ENCODE measurements around the gene PLA2G6. TPM values are rescaled to one million over a fixed set of nuclear protein-coding genes. Genes with fewer than 3 reads are reported as not detected.
A peak's percentile ranks its signal among the peaks of the same experiment; 100 is the strongest.

Gene PLA2G6
- total RNA-seq, 5 donors from 2014 or later (not counting 1 experiment from before 2014, with no cell fraction given) = 93.6 to 197 (median 162) TPM

DNA sequence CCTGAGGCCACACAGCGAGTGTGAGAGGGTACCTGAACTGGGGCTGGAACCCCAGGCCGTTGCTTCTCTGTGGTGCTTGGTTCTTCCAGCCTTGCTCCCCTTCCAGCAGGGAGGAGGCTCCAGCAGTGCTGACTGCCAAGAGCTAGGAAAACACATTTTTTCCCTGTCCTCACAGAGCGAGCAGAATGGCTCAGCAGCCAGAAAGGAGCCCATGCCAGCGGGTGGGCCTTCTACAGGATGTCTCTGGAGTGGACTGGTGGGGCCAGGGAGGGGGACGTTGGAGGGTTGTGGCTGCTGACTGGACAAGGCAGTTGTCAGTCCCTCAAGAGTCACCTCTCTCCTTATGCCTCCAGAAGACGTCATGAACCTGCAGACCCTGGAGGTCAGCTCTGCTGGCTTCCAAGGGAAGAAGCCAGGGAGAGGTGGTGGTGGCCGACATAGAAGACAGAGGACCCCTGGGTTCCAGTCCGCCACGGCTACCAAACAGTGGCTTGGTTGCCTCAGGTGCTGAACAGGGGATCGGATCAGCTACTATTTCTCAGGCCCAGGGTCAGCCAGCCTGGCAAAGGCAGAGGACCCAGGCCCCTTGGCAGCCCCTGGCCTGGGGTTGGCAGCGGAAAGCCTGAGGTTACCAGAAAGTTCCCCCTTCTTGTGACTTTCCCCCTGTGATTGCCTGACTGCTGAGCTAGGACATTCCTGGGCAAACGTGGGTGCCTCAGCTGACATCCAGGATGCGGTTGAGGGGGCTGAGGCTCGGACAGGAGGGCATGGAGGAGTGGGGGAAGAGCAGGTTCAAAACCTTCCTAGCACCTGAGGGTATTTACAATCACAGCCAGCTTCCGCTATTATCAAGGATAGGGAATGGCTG is 23.9 kb upstream of the PLA2G6 start:
- Histone ChIP-seq H3K27ac (ENCODE audit: low read length) (no peak overlapping the region), H3K9me3 (no peaks in the 10 kb centered on the region), H3K36me3 (ENCODE audit: control insufficient read depth in 2 of 2, extremely low read depth in 1 of 2, insufficient read depth in 1 of 2, low read length in 1 of 2) (no peaks in the 10 kb centered on the region), H3K4me3 (ENCODE audit: control insufficient read depth in 1 of 2, extremely low read depth in 1 of 2, low read length in 1 of 2) (no peak overlapping the region), H3K27me3 (replicated peaks in 1 of 2; ENCODE audit: control insufficient read depth in 2 of 2, extremely low read depth in 1 of 2, insufficient read depth in 2 of 2, low read length in 1 of 2) (no peaks in the 10 kb centered on the region), H3K4me1 (ENCODE audit: control insufficient read depth in 1 of 2, extremely low read depth in 1 of 2, insufficient read depth in 2 of 2, low read length in 2 of 2) (peaks cover 3 to 38% of the 10 kb centered on the region in 2 experiments)
- peaks cover 26 to 34% (median 28%) of the 10 kb centered on the region in 3 donors for H3K4me1 Mint-ChIP-seq
- DNase-seq (no peak), ATAC-seq (replicated peaks in 1 of 4) (no peak)
- H3K27me3 Mint-ChIP-seq = no peaks in the 10 kb centered on the region
- H3K9me3 Mint-ChIP-seq = no peaks in the 10 kb centered on the region
- 89% methylated on average over 11 of the region's 15 CpGs for WGBS (ENCODE audit: insufficient coverage)
- no peaks in the 10 kb centered on the region for H3K36me3 Mint-ChIP-seq
- H3K27ac Mint-ChIP-seq = peak overlapping the region; percentile 40 to 86
- ChIA-PET POLR2A (interaction anchor here in 1 of 2 donors (0.6 kb wide), 1 partner anchor 14 kb away, joined by 3 read pairs; no protein-coding TSS in a partner anchor), CTCF (no interaction called here)
- H3K4me3 Mint-ChIP-seq = no peak overlapping the region

DNA sequence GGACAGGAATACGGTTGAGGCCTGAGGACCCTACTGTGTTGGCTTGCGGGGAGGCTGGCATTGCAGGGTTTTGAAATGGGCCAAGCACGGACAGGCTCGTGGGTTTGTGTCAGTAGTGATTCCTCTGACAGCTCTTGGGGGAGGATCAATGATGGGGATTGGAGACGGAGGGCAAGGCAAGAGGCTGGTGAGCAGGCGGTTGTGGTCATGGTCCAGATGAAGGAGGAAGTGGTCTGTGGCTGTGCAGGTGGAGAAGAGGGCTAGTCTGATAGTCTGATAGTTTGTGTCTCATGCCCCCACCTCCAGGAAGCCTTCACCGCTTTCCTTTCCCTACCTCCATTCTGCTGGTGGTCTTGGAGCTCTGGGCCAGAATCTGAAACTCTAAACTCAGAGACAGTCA is 23.2 kb upstream of the PLA2G6 start:
- POLR2A ChIA-PET = no interaction called here
- peak in 1 of 35 experiments; percentile 27 for DNase-seq
- H3K27me3 Mint-ChIP-seq = no peaks in the 10 kb centered on the region
- Histone ChIP-seq H3K27me3 (replicated peaks in 1 of 2; ENCODE audit: control insufficient read depth in 2 of 2, extremely low read depth in 1 of 2, insufficient read depth in 2 of 2, low read length in 1 of 2) (no peaks in the 10 kb centered on the region), H3K4me3 (ENCODE audit: control insufficient read depth in 1 of 2, extremely low read depth in 1 of 2, low read length in 1 of 2) (no peak overlapping the region), H3K4me1 (ENCODE audit: control insufficient read depth in 1 of 2, extremely low read depth in 1 of 2, insufficient read depth in 2 of 2, low read length in 2 of 2) (peaks cover 3 to 43% of the 10 kb centered on the region in 2 experiments), H3K27ac (ENCODE audit: low read length) (no peak overlapping the region), H3K9me3 (no peaks in the 10 kb centered on the region), H3K36me3 (ENCODE audit: control insufficient read depth in 2 of 2, extremely low read depth in 1 of 2, insufficient read depth in 1 of 2, low read length in 1 of 2) (no peaks in the 10 kb centered on the region)
- CTCF ChIA-PET = no interaction called here
- H3K9me3 Mint-ChIP-seq = no peaks in the 10 kb centered on the region
- peaks cover 26 to 32% (median 28%) of the 10 kb centered on the region in 3 donors for H3K4me1 Mint-ChIP-seq
- WGBS (ENCODE audit: insufficient coverage) = 51% methylated on average over 6 of the region's 7 CpGs
- no peaks in the 10 kb centered on the region for H3K36me3 Mint-ChIP-seq
- H3K4me3 Mint-ChIP-seq = peak overlapping the region in 2 of 3 donors; percentile 7 to 18
- no peak for ATAC-seq (replicated peaks in 1 of 4)
- peak overlapping the region; percentile 40 to 86 for H3K27ac Mint-ChIP-seq

DNA sequence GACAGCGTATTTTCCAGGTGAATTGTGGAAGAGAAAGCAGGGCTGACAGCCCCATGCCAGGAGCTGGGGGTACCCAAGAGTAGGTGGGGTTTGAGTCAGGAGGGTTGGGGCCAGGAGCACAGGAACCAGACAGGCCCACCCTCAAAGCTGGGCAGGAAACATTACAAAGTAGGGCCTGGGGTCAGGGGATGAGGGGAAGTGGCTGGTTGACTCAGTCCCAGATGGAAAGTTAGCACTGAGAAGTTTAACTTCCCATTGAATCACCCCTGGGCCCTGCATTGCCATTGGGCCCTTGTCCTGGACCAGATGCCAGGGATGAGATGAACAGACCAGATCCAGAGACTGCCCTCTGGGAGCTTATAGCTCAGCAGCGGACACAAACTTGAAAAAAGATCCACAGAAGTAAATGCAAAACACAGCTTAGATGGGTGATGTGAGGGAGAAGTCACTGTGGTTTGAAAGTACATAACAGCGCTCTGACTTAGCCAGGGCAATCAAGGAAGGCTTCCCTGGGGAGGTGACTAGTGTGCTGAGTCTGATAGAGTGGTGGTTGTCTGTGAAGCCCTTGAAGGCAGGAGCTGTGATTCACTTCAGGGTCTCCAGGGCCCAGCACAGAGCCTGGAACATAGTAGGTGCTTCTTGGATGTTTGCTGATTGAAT is 22.4 kb upstream of the PLA2G6 start:
- DNase-seq = no peak
- H3K27ac ChIP-seq (ENCODE audit: low read length) = peak overlapping the region; percentile 60
- 94% methylated on average over 3 of the region's 3 CpGs for WGBS (ENCODE audit: insufficient coverage)
- H3K4me1 ChIP-seq (ENCODE audit: control insufficient read depth in 1 of 2, extremely low read depth in 1 of 2, insufficient read depth in 2 of 2, low read length in 2 of 2) = peaks cover 3 to 43% of the 10 kb centered on the region in 2 experiments
- H3K36me3 Mint-ChIP-seq = no peaks in the 10 kb centered on the region
- H3K27me3 Mint-ChIP-seq = no peaks in the 10 kb centered on the region
- H3K9me3 Mint-ChIP-seq = no peaks in the 10 kb centered on the region
- peak overlapping the region; percentile 77 to 86 (median 82) for H3K4me3 Mint-ChIP-seq
- H3K36me3 ChIP-seq (ENCODE audit: control insufficient read depth in 2 of 2, extremely low read depth in 1 of 2, insufficient read depth in 1 of 2, low read length in 1 of 2) = no peaks in the 10 kb centered on the region
- H3K27ac Mint-ChIP-seq = peak overlapping the region; percentile 77 to 86
- H3K4me1 Mint-ChIP-seq = peaks cover 26 to 35% (median 31%) of the 10 kb centered on the region in 3 donors
- H3K9me3 ChIP-seq = no peaks in the 10 kb centered on the region
- CTCF ChIA-PET = interaction anchor here (0.7 kb wide), 2 partner anchors 33 to 52 kb away, joined by 4 to 5 read pairs; no protein-coding TSS in a partner anchor
- no peaks in the 10 kb centered on the region for H3K27me3 ChIP-seq (replicated peaks in 1 of 2; ENCODE audit: control insufficient read depth in 2 of 2, extremely low read depth in 1 of 2, insufficient read depth in 2 of 2, low read length in 1 of 2)
- ATAC-seq (replicated peaks in 1 of 4) = no peak
- H3K4me3 ChIP-seq (ENCODE audit: control insufficient read depth in 1 of 2, extremely low read depth in 1 of 2, low read length in 1 of 2) = peak overlapping the region in 1 of 2 donors; percentile 68
- POLR2A ChIA-PET = no interaction called here

DNA sequence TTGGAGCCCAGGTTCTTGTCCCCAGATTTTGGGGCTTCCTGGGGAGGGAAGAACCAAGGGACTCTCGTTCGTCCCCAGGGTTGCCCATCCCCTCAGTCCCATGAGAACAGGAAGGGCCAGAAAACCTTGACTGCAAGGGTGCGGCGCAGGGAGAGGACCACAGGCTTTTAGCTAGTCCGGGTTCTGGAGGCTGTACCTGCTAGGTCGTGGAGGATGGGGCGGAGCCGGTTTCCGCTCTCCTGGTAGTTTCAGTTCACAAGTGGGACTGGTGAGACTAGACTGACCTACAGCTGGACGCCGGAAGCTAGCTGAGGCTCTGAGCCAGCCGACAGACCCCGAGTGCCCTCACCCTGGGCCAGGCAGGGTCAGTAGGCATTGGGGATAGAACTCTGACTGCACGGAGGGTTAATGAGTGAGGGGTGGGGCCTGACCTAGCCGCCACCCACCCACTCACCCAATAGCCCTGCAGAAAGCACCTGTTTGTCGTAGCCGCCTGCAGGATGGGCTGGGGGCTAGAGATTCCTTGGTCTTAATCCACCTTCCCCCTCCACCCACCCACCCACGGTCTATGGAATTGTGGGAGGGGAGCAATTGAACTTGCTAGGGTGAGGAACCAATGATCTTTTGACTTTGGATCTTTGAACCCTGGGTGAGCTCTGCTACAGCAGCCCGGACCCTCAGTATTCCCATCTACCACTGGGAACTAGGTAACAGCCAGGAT is 21.6 kb upstream of the PLA2G6 start:
- ATAC-seq (replicated peaks in 1 of 4) (peak; percentile 12 to 21 (median 21)), DNase-seq (peak in 16 of 35 experiments; percentile 10 to 60 (median 29))
- H3K27me3 Mint-ChIP-seq = no peaks in the 10 kb centered on the region
- peak overlapping the region; percentile 77 to 86 (median 82) for H3K4me3 Mint-ChIP-seq
- Histone ChIP-seq H3K27me3 (replicated peaks in 1 of 2; ENCODE audit: control insufficient read depth in 2 of 2, extremely low read depth in 1 of 2, insufficient read depth in 2 of 2, low read length in 1 of 2) (no peaks in the 10 kb centered on the region), H3K27ac (ENCODE audit: low read length) (peak overlapping the region; percentile 60), H3K36me3 (ENCODE audit: control insufficient read depth in 2 of 2, extremely low read depth in 1 of 2, insufficient read depth in 1 of 2, low read length in 1 of 2) (no peaks in the 10 kb centered on the region), H3K4me3 (ENCODE audit: control insufficient read depth in 1 of 2, extremely low read depth in 1 of 2, low read length in 1 of 2) (peak overlapping the region; percentile 68 to 76), H3K9me3 (no peaks in the 10 kb centered on the region), H3K4me1 (ENCODE audit: control insufficient read depth in 1 of 2, extremely low read depth in 1 of 2, insufficient read depth in 2 of 2, low read length in 2 of 2) (peaks cover 3 to 43% of the 10 kb centered on the region in 2 experiments)
- H3K27ac Mint-ChIP-seq = peak overlapping the region; percentile 86
- H3K9me3 Mint-ChIP-seq = no peaks in the 10 kb centered on the region
- H3K36me3 Mint-ChIP-seq = no peaks in the 10 kb centered on the region
- POLR2A ChIA-PET = no interaction called here
- peaks cover 26 to 35% (median 31%) of the 10 kb centered on the region in 3 donors for H3K4me1 Mint-ChIP-seq
- CTCF ChIA-PET = interaction anchor here (0.7 kb wide), 2 partner anchors 32 to 52 kb away, joined by 4 to 5 read pairs; no protein-coding TSS in a partner anchor
- WGBS (ENCODE audit: insufficient coverage) = 5% methylated on average over 9 of the region's 19 CpGs

DNA sequence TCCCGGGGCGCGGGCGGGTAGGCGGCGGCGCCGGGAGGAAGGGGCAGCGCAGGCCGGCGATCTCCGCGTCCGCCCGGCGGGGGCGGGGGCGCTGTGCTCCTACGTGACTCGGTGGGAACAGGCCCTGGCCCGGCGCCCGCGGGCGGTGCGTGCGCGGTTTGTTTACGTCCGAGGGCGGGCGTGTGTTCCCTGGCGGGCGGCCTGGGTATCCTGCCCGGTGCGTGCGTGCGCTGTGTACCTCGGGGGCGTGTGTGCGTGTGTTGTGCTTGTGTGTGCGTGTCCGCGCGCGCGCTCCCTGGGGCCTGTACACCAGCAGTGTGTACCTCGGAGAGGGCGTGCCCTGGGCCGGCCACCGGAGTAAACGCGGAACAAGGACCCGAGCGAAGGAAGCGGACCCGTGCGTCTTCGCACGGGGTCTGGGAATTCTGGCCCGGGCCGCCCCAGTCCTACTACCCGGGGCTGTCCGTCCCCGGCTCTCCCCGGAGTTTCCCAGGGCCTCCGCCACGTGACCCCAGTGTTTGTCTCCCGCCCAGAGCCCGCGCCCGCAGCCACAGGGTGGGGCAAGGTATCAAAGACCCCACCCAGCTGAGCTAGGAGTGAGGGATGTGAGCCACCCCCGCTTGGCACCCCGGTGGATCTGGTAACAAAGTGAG is 20.9 kb upstream of the PLA2G6 start:
- H3K27me3 Mint-ChIP-seq = no peaks in the 10 kb centered on the region
- peak overlapping the region; percentile 68 to 76 for H3K4me3 ChIP-seq (ENCODE audit: control insufficient read depth in 1 of 2, extremely low read depth in 1 of 2, low read length in 1 of 2)
- peak overlapping the region; percentile 86 for H3K27ac Mint-ChIP-seq
- peak overlapping the region; percentile 77 to 86 (median 82) for H3K4me3 Mint-ChIP-seq
- H3K9me3 ChIP-seq = no peaks in the 10 kb centered on the region
- DNase-seq = peak; percentile 11 to 75 (median 47)
- ChIA-PET CTCF (no interaction called here), POLR2A (interaction anchor here in 1 of 2 donors (0.7 kb wide), 1 partner anchor 56 kb away, joined by 3 read pairs; no protein-coding TSS in a partner anchor)
- peaks cover 26 to 35% (median 31%) of the 10 kb centered on the region in 3 donors for H3K4me1 Mint-ChIP-seq
- ATAC-seq (replicated peaks in 1 of 4) = peak; percentile 18 to 48 (median 38)
- H3K36me3 Mint-ChIP-seq = no peaks in the 10 kb centered on the region
- H3K4me1 ChIP-seq (ENCODE audit: control insufficient read depth in 1 of 2, extremely low read depth in 1 of 2, insufficient read depth in 2 of 2, low read length in 2 of 2) = peaks cover 3 to 43% of the 10 kb centered on the region in 2 experiments
- under 1% methylated on average over 73 of the region's 74 CpGs for WGBS (ENCODE audit: insufficient coverage)
- H3K36me3 ChIP-seq (ENCODE audit: control insufficient read depth in 2 of 2, extremely low read depth in 1 of 2, insufficient read depth in 1 of 2, low read length in 1 of 2) = no peaks in the 10 kb centered on the region
- peak overlapping the region; percentile 60 for H3K27ac ChIP-seq (ENCODE audit: low read length)
- no peaks in the 10 kb centered on the region for H3K9me3 Mint-ChIP-seq
- H3K27me3 ChIP-seq (replicated peaks in 1 of 2; ENCODE audit: control insufficient read depth in 2 of 2, extremely low read depth in 1 of 2, insufficient read depth in 2 of 2, low read length in 1 of 2) = no peaks in the 10 kb centered on the region
